Neural cell (in vitro differentiated cells): Measurements from ENCODE around the gene KHDC1L. TPM values are rescaled to one million over a fixed set of nuclear protein-coding genes. Genes with fewer than 3 reads are reported as not detected.
"Not testable (repeated sequence)": the region's sequence is repeated elsewhere in the genome, so short reads cannot be mapped to it uniquely, and the experiment has no call there.

ENCODE experiments used
- H2AFZ ChIP-seq: fragments of 200-600, 300-800 bp; sonication (generic), shearing (Covaris generic); 2 replicates; pipeline ENCODE4 v1.6.0; 2014; ENCODE audit warnings: low read depth, mild to moderate bottlenecking, antibody characterized with exemption, low read length, moderate library complexity
- H3F3A ChIP-seq: fragments of 200-600 bp; shearing (Covaris generic); 2 replicates; pipeline ENCODE4 v1.6.1; 2016; ENCODE audit warnings: mild to moderate bottlenecking, moderate library complexity, mixed read lengths, antibody characterized with exemption, low read length; ENCODE audit not compliant: insufficient read depth, poor library complexity, severe bottlenecking
- H3K27ac ChIP-seq: fragments of 200-600, 300-800 bp; sonication (generic), shearing (Covaris generic); 2 replicates; pipeline ENCODE4 v1.5.1; 2014; ENCODE audit warnings: mild to moderate bottlenecking, low read length, moderate library complexity
- H3K27me3 ChIP-seq: fragments of 300-800, 200-600 bp; sonication (generic), shearing (Covaris generic); 2 replicates; pipeline ENCODE4 v1.6.0; 2014; ENCODE audit warnings: mild to moderate bottlenecking, low read depth, low read length, moderate library complexity; ENCODE audit not compliant: insufficient read depth
- H3K36me3 ChIP-seq: fragments of 300-800, 200-600 bp; sonication (generic), shearing (Covaris generic); 2 replicates; pipeline ENCODE4 v1.5.1; 2014; ENCODE audit warnings: mild to moderate bottlenecking, antibody characterized with exemption, low read length, moderate library complexity; ENCODE audit not compliant: insufficient read depth
- H3K4me2 ChIP-seq: fragments of 300-800, 200-600 bp; sonication (generic), shearing (Covaris generic); 2 replicates; pipeline ENCODE4 v1.6.0; 2014; ENCODE audit warnings: mild to moderate bottlenecking, low read length
- H3K4me3 ChIP-seq: fragments of 300-800, 200-600 bp; sonication (generic), shearing (Covaris generic); 2 replicates; pipeline ENCODE4 v1.5.1; 2014; ENCODE audit warnings: mild to moderate bottlenecking, low read length, moderate library complexity
- H3K79me2 ChIP-seq: fragments of 200-600 bp; shearing (Covaris generic); replicated peaks from 2 replicates; pipeline ENCODE4 v1.6.0; 2014; ENCODE audit warnings: mild to moderate bottlenecking, low read length, moderate library complexity; ENCODE audit not compliant: insufficient read depth
- H3K9ac ChIP-seq: fragments of 300-800, 200-600 bp; sonication (generic), shearing (Covaris generic); 2 replicates; pipeline ENCODE4 v1.6.1; 2016; ENCODE audit warnings: mild to moderate bottlenecking, low read length, mixed read lengths
- H3K9me2 ChIP-seq: fragments of 200-600 bp; shearing (Covaris generic); 2 replicates; pipeline ENCODE4 v1.6.1; 2016; ENCODE audit warnings: mild to moderate bottlenecking, low read length, mixed read lengths; ENCODE audit not compliant: insufficient read depth
- H3K9me3 ChIP-seq: fragments of 200-600, 300-800 bp; sonication (generic), shearing (Covaris generic); 2 replicates; pipeline ENCODE4 v1.6.1; 2016; ENCODE audit warnings: mild to moderate bottlenecking, mixed run types, low read length, moderate library complexity, mixed read lengths
- H4K20me1 ChIP-seq: fragments of 200-600 bp; shearing (Covaris generic); 2 replicates; pipeline ENCODE4 v1.6.1; 2016; ENCODE audit warnings: mild to moderate bottlenecking, mixed run types; ENCODE audit not compliant: insufficient read depth
- EP300 ChIP-seq: fragments of 450-650 bp; conservative IDR thresholded peaks from 2 replicates; pipeline ENCODE4 v1.6.1; 2014; ENCODE audit warnings: antibody characterized with exemption, mild to moderate bottlenecking, moderate library complexity; ENCODE audit not compliant: poor library complexity, severe bottlenecking
- EZH2 ChIP-seq: fragments of 200-600, 300-800 bp; shearing (Covaris generic), sonication (generic); IDR thresholded peaks from 2 replicates; pipeline ENCODE4 v1.6.1; 2014; ENCODE audit warnings: antibody characterized with exemption, low read length, borderline replicate concordance, mild to moderate bottlenecking; ENCODE audit not compliant: insufficient read depth, poor library complexity, severe bottlenecking
- MXI1 ChIP-seq: fragments of 450-650 bp; conservative IDR thresholded peaks from 2 replicates; pipeline ENCODE4 v1.6.1; 2014; ENCODE audit warnings: antibody characterized with exemption, mild to moderate bottlenecking; ENCODE audit not compliant: poor library complexity, severe bottlenecking
- POLR2AphosphoS5 ChIP-seq: IDR thresholded peaks from 2 replicates; pipeline ENCODE4 v1.6.1; 2012
- RAD21 ChIP-seq: fragments of 450-650 bp; conservative IDR thresholded peaks from 2 replicates; pipeline ENCODE4 v1.6.1; 2014; ENCODE audit warnings: antibody characterized with exemption, mild to moderate bottlenecking, moderate library complexity
- SMC3 ChIP-seq: fragments of 450-650 bp; conservative IDR thresholded peaks from 2 replicates; pipeline ENCODE4 v1.6.1; 2014; ENCODE audit warnings: antibody characterized with exemption, mild to moderate bottlenecking, moderate library complexity; ENCODE audit not compliant: poor library complexity
- TAF1 ChIP-seq: IDR thresholded peaks from 2 replicates; pipeline ENCODE4 v1.6.1; 2012; ENCODE audit warnings: low read depth
- polyA plus RNA-seq: library from polyadenylated mRNA; depleted of rRNA; stranded (reverse); fragments of >200 nt; gene quantifications from 2 replicates; pipeline ENCODE4 v1.2.3, GENCODE V29; 2014
- TF ChIP-seq, protein P1 (sequence below): IDR thresholded peaks from 2 replicates; pipeline ENCODE4 v1.6.1; 2012; ENCODE audit warnings: borderline replicate concordance
- TF ChIP-seq, protein P2 (sequence below): fragments of 450-650 bp; IDR thresholded peaks from 2 replicates; pipeline ENCODE4 v1.5.1; 2014; ENCODE audit warnings: antibody characterized with exemption, mild to moderate bottlenecking, moderate library complexity; ENCODE audit not compliant: poor library complexity, severe bottlenecking

KHDC1L gene
- polyA plus RNA-seq, 1 donor from 2014 or later, result not detected

DNA sequence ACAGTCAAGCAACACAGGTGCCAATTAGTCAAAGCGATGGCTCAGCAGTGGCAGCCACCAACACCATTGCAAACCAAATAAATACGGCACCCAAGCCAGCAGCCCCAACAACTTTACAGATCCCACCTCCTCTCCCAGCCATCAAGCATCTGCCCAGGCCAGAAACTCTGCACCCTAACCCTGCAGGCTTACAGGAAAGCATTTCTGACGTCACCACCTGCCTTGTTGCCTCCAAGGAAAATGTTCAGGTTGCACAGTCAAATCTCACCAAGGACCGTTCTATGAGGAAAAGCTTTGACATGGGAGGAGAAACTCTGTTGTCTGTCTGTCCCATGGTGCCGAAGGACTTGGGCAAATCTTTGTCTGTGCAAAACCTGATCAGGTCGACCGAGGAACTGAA lies 30.6 kb downstream of the KHDC1L start:
- H3K36me3 ChIP-seq, result no peaks in the 10 kb centered on the region
- H3F3A ChIP-seq, result no peaks in the 10 kb centered on the region
- TF ChIP-seq, protein P1, sequence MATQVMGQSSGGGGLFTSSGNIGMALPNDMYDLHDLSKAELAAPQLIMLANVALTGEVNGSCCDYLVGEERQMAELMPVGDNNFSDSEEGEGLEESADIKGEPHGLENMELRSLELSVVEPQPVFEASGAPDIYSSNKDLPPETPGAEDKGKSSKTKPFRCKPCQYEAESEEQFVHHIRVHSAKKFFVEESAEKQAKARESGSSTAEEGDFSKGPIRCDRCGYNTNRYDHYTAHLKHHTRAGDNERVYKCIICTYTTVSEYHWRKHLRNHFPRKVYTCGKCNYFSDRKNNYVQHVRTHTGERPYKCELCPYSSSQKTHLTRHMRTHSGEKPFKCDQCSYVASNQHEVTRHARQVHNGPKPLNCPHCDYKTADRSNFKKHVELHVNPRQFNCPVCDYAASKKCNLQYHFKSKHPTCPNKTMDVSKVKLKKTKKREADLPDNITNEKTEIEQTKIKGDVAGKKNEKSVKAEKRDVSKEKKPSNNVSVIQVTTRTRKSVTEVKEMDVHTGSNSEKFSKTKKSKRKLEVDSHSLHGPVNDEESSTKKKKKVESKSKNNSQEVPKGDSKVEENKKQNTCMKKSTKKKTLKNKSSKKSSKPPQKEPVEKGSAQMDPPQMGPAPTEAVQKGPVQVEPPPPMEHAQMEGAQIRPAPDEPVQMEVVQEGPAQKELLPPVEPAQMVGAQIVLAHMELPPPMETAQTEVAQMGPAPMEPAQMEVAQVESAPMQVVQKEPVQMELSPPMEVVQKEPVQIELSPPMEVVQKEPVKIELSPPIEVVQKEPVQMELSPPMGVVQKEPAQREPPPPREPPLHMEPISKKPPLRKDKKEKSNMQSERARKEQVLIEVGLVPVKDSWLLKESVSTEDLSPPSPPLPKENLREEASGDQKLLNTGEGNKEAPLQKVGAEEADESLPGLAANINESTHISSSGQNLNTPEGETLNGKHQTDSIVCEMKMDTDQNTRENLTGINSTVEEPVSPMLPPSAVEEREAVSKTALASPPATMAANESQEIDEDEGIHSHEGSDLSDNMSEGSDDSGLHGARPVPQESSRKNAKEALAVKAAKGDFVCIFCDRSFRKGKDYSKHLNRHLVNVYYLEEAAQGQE, result no peak
- TF ChIP-seq TAF1, result no peak
- no peaks in the 10 kb centered on the region for H3K9me3 ChIP-seq
- H3K27ac ChIP-seq, result no peak overlapping the region
- H3K9ac ChIP-seq, result no peak overlapping the region
- H3K4me2 ChIP-seq, result no peak overlapping the region
- no peaks in the 10 kb centered on the region for H3K79me2 ChIP-seq
- no peak overlapping the region for H3K4me3 ChIP-seq
- no peaks in the 10 kb centered on the region for H3K27me3 ChIP-seq
- no peaks in the 10 kb centered on the region for H4K20me1 ChIP-seq
- no peak overlapping the region for H2AFZ ChIP-seq
- no peaks in the 10 kb centered on the region for H3K9me2 ChIP-seq

DNA sequence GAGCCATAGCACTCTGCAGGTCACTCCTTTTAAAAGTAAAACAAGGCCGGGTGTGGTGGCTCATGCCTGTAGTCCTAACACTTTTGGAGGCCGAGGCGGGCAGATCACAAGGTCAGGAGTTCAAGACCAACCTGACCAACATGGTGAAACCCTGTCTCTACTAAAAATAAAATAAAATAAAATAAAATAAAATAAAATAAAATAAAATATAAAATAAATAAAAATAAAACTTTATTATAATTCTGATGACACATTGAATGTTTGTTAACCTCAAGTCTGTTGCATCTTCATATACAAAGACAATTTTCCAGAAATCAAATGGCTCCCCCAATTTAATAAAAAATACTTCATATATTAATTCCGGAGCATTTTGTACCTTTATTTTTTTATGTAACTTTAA lies 32.0 kb downstream of the KHDC1L start:
- H4K20me1 ChIP-seq, H3K79me2 ChIP-seq, H3K4me2 ChIP-seq, H3K9ac ChIP-seq, H3K27ac ChIP-seq, H3K36me3 ChIP-seq, H2AFZ ChIP-seq, H3F3A ChIP-seq, H3K27me3 ChIP-seq, H3K9me2 ChIP-seq, H3K9me3 ChIP-seq, H3K4me3 ChIP-seq: not testable (repeated sequence)

DNA sequence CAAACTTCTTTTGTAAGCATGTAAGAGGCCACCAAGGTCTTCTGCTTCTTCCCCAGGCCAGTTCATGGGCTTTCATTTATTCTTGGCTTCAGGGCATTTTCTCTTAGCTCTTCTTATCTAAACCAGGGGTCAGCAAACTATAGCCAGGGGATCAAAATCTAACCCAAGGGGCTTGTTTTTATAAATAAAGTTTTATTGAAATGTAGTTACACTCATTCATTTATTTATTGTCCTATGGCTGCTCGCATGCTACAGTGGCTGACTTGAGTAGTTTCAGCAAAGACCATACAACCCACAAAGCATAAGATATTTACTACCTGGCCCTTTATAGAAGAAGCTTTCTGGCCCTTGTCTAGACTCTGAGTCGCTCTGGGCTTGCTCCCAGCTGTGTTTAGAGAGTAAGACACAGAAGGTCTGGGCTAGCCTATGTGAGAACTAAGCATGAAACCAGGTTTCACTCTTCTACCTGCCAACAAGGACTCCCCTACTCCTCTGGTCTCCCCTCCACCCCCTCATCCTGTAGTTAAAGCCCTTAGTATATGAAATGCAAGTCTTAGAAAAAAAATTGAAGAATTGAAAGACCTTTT lies 43.2 kb downstream of the KHDC1L start:
- Histone ChIP-seq H3K9ac (no peak overlapping the region), H3K27me3 (no peaks in the 10 kb centered on the region), H3K27ac (no peak overlapping the region), H3K4me2 (no peak overlapping the region), H3F3A (no peaks in the 10 kb centered on the region), H3K4me3 (no peak overlapping the region), H3K9me3 (no peaks in the 10 kb centered on the region), H3K79me2 (no peaks in the 10 kb centered on the region), H2AFZ (no peak overlapping the region), H3K36me3 (no peaks in the 10 kb centered on the region), H4K20me1 (no peaks in the 10 kb centered on the region), H3K9me2 (no peaks in the 10 kb centered on the region)
- TF ChIP-seq SMC3 (no peak), POLR2AphosphoS5 (no peak), EZH2 (no peak), RAD21 (no peak), EP300 (no peak), TAF1 (no peak), MXI1 (no peak)
- TF ChIP-seq, protein P2, sequence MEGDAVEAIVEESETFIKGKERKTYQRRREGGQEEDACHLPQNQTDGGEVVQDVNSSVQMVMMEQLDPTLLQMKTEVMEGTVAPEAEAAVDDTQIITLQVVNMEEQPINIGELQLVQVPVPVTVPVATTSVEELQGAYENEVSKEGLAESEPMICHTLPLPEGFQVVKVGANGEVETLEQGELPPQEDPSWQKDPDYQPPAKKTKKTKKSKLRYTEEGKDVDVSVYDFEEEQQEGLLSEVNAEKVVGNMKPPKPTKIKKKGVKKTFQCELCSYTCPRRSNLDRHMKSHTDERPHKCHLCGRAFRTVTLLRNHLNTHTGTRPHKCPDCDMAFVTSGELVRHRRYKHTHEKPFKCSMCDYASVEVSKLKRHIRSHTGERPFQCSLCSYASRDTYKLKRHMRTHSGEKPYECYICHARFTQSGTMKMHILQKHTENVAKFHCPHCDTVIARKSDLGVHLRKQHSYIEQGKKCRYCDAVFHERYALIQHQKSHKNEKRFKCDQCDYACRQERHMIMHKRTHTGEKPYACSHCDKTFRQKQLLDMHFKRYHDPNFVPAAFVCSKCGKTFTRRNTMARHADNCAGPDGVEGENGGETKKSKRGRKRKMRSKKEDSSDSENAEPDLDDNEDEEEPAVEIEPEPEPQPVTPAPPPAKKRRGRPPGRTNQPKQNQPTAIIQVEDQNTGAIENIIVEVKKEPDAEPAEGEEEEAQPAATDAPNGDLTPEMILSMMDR, result no peak
- TF ChIP-seq, protein P1, result no peak
